Muscle of arm (tissue), 12 donors: Measurements from ENCODE around the gene DENND1B. TPM values are rescaled to one million over a fixed set of nuclear protein-coding genes. Genes with fewer than 3 reads are reported as not detected.

ENCODE experiments used
- DNase-seq: peaks from one replicate; pipeline ENCODE4 v3.0.0-alpha.2; 2013
- polyA plus RNA-seq, 12 donors: library from polyadenylated mRNA; unstranded; fragments of 120-200 nt; gene quantifications; one replicate each; pipeline ENCODE4 v1.2.1, GENCODE V29; 2013; ENCODE audit not compliant: insufficient read length in 12 of 12

Gene DENND1B
- polyA plus RNA-seq, 12 donors: 3.6 to 7.2 (median 5.3) TPM; not detected in 1

DNA sequence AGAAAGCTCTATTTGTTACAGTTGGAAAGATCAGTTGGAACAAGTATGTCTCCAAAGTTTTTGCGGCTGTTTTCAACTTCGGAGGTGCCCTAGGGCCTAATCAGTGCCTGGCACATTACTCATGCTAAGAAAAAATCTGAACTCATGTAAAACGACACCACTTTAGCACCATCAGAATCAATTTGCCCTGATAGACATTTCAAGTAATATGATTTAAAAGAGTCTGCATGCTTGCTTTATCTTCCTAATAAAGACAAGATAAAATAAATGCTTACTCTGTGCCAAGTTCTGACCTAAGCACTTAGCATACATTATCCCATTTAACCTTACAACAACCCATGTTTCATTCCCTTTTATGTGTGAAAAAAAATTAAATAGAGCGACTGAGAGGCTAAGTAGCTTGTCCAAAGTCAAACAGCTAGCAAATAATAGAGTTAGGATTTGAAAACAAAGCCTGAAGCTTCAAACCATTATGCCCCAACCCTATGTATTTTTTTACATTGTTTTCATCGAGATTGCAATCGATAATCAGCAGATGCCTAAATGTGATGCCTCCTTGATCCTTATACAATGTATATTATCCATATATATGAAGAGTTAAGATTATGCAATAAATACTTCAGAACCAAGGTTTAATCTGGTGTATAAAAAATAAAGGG is 91.3 kb downstream of the DENND1B start:
- DNase-seq: no peak

DNA sequence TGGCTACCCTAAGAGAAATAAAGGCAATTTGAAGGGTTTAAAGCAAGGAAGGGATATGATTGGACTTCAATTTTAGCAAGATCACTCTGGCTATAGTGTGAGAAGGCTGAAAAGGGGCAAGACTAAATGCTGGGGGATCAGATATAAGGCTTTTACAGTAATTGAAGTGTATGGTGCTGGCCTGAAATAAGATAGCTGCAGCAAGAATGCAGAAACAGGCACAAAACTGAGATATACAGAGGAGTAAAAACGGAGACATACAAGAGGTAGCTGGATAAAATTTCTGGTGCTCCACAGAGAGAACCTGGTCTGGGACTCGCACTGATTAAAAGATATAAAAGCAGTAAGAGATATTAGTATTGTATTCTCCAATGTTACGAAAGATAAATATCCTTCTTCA is 92.0 kb downstream of the DENND1B start:
- DNase-seq: no peak

DNA sequence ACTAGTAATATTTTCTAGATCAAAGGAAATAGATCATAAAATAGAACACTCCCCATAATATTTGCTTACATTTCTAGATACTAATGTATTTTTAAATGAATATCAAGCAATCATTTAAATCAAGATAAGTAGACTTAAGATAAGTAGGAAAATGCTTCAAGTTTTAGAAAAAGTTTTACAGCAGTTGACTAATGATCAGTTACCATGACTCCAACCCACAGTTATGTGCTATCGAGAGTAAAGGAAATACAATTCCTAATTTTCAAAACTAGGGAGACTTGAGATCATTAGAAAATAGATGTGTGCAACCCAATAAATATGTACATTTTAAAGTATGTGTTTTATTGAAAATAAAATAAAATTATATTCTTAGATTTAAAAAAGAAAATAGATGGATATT is 95.0 kb downstream of the DENND1B start:
- DNase-seq: no peak

DNA sequence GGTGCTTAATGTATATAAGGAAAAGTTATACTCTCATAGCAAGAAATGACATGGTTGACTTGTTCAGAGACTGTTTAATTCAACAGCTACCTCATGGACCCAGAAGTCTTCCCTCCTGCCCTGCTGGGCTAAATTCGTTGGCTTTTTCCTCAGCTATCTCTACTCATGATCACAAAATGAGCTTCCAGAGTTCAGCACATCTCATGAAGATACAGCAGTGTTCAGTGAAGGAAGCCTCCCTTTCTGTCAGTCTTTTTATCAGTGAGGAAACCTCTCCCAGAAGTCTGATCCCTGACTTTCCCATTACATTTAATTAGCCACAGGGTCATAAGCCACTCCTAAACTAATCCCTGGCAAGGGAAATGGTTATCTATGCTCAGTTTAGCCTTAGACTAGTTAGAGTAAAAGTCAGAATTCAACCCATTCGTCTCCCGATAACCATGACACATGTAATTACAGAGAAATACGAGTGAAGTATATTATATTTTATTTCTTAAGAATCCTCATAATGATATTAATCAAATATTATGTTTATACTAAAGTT is 97.5 kb downstream of the DENND1B start:
- DNase-seq: no peak

DNA sequence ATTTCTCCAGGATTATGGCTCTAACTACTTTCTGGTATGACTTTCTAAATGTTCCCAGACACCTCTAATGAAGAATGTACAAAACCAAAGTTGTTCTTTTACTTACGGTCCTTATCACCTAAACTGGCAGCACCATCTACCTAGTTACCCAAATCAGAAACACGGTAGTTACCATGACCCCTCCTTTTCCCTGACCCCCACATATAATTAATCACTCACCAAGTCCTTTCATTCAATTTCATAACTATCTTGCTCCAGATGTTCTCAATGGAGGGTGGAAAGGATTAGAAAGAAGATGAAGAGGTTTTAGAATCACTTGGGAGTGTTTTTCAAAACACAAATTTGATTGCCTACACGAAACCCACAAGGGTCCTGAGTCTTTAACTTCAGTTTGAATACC is 98.0 kb downstream of the DENND1B start:
- DNase-seq: no peak

DNA sequence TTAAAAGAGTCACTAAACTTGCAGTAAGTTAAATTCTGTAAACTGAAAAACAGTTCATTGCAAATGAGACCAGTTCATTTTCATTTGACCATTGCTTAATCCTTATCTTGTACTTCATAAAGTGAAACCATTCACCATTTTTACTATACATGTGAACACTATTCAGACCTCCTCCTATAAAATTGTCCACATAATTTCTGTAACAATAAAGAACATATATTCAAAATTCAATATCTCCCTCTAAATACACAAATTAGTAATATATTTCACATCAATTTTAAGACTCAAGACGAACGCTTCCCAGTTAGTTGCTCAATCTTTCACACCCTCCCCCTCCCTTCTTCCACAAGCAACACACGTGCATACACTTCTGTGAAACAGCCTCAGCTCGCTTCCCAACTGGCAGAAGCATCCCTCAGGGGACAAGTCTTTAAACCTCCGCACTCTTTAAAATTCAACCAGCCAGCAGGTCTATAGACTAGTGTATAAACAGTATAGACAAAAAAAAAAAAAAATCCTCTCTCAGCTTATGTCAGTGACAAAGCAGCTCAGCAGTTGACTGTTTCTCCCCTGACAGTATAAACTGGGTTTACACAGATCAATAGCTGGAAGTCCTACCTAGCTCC is 99.6 kb downstream of the DENND1B start:
- DNase-seq: peak; percentile 52

DNA sequence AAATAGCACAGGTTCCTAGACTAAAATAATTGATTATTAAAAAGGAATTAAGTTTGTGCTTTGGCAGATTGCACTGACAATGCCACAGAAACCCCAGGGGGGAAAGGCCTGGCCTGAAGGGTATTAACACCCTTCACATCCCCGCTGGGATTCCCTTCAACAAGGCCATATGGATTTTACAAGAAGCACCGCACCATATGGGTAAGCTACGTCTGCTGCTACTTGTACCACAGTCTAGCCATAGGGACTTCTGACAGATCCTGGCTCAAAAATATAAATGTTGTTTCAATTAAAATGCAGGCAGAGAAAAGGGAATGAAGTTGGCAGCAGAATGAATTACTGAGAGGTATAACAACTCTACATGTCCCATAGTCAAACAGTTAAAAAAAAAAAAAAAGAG is 101.0 kb downstream of the DENND1B start:
- DNase-seq: no peak

DNA sequence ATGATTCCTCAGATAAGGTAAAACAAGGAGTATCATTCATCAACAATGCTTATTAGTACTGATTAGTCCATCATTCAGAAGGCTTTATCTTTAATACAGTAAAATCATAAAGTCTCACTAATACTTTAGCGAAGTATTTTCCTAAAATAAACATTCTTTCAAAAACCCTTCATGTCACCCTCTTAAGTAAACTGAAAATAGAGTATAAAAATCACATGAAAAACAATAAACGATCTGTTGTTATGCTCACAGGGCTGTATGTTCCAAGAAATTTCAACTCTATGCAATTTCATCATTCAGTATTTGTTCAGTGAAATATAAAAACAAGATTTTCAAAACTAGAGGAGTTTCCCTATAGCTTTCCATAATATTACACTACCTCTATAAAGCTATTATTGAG is 102.0 kb downstream of the DENND1B start:
- no peak for DNase-seq

DNA sequence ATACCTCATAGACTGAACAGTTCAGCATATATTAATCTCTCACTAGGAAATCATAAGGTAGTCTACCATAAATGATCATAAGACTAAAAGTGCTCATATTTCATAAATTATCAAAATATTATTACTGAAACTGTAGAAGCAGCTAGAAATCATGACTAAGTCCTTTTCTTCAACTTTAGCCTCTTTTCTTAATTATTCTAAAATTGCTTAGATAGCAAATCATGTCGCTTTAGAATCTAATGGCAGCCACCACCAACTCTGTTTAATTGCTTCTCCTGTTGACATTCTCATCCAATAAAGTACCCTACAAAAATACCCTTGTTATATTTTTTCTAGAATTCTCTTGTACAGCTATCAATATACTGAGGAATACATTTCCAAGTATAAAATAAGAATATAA is 102.9 kb downstream of the DENND1B start:
- no peak for DNase-seq

DNA sequence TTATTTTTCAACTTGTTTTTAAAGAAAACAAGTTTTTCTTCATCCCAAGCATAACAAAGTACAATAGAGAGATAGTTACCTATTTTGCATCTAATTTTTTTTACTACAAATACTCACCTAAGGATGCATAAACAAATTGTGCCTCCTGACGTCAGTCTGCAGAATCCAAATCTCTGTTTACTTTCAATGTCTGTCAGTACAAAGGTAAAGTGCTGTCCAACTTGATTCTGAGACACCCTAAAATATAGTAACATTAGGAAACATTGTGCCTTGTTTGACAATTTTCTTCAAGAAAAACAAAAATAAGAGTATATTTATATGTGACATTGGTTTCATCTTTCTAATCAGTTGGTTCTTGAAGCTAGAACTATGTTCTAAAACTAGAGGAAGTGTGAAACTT is 103.4 kb downstream of the DENND1B start:
- no peak for DNase-seq

DNA sequence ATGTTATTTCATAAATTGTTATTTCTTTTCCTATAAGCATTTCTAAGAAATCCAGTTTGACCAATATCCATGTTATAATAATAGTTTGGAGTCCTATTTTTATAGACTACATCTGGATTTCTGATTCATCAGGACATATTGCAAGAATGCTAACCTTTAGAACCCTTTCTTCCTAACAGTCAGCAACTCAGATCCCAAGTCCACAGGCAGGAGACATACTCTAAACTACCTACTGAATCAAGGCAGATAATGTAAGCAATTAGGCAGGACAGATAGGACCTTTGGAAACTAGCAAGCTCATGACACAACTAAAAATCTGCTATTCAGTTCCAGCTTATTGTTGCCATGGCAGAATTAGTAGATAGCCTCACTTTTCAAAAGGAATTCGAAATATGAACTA is 104.1 kb downstream of the DENND1B start:
- DNase-seq: no peak

DNA sequence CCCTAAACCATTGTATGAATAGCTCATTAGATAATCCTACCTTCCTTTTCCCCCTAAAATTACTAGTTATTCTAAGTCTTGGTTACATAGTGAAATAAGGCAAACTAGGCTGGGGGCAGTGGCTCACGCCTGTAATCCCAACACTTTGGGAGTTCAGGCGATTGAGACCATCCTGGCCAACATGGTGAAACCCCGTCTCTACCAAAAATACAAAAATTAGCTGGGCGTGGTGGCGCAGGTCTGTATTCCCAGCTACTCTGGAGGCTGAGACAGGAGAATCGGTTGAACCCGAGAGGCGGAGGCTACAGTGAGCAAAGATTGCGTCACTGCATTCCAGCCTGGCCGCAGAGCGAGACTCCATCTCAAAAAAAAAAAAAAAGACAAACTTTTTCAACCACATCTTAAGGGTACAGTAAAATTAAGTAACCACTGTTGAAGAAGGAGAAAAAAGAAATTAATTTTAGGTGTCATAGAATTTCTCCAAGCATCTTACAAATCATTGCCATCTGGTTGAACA is 108.5 kb downstream of the DENND1B start:
- DNase-seq: no peak

DNA sequence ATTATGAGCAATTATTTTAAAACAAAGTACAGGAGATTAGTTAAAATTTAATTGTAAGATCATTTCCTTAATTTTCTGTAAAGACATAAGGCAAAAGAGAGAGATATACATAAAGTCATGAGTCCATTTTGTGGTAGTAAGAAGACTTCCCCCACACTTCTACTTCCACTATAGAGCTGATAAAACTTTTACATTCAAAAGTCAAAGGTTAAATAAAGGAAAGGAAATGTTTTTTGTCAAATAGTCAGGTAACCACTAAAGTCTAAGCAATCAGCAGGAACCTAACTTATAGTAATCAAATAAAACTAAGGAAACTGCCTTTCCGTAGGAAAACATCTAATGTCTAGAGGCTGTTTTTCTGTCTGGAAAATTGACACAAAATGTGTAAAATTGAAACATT is 110.9 kb downstream of the DENND1B start:
- DNase-seq: no peak

DNA sequence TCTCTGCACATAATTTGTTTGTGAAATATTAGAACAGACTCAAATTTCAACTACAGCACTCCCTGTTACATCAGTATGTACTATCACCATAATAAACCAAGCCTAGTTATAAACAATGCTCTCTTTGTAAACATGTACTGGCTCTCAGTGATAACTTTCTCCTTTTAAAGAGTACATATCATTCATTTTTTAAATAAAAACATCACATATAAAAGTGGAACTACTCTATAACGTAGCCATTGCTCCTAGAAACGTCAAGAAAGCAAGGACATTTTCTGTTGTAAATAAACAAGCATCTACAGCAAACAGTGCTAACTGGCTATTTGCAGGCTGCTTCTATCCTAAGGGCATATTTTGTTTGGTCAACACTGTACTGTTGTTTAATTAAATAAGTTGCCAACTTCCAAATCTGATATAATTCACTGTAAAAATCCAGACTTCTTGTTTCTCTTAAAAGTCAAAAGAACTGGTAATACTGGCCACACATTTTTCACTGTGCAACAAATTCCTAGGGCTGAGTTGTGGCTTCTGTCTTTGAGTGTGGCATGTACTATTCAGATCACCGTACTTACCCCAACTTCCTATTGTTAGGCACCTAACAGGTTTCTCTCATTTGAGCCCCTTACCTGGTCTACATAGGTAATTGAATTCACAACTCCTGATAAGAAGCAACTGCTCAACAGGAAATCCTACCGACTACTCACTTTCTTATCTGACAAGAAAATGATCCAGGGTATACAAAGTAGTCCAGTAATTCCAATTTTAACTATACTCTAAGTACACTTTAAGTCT is 111.9 kb downstream of the DENND1B start:
- DNase-seq: no peak

DNA sequence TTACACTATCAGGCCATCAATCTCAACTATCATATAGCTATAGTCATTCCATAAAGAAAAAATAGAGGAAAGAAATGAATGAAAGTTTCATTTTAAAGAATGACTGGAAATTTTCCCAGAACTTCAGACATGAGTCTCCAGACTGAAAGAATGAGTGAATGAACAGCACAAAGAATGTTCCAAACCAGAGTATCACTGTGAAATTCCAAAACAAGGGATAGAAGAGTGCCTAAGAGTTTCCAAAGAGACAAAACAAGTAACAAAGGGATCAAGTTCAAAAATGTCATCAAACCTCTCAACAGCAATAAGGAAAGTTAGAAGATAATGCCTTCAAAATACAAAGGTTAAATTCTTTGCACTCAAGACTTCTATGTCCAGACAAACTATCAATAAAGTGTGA is 114.9 kb downstream of the DENND1B start:
- no peak for DNase-seq

DNA sequence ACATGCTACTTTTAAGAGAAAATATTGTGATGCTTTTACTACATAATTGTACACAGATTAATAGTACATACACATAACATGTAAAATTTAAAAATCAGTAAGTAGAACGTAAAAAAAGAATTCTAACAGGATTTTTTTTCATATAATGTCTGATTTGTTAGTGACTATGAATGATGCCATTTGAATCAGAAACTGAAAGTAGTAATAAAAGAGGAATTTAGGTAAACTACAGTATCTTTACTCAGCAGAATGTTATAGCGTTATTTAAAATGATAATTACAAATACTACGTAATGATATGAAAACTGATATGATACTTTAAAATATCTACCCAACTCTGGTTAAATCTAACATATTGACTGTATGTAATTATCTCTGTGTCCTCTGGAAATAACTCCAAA is 116.1 kb downstream of the DENND1B start:
- no peak for DNase-seq

DNA sequence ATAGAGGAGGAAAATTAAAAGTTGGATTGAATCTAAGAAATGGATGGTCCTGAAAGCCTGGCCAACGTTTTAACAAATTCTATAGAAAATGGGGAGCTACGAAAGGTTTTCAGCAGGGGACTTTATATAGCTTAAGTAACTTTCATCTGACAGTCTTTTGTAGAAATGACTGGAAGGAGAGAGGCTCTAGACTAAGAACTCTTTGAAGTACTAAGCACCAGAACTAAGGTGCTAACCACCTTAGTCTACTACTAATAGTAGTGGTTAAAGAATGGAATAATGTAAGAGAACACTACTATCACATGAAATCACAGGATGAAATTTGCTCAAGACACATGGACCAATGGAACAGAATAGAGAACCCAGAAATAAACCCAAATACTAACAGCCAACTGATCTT is 126.1 kb downstream of the DENND1B start:
- DNase-seq: no peak

DNA sequence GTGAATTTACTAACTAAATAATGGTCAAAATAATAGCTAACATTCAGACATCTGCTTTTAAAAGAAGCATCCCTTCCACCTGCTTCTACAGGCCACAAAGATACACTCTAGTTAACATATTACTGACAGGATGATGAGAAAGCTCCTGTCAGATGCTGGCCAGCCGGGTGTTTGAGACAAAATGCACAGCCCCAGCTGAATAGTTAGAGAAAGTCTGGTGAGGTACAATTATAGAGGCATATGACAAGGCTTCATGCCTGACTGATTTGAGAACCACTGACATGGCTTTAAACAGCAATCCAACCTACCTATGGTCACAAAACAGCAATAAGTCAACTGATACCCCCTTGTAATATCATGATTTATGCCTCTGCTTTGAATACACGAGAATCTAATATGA is 137.0 kb downstream of the DENND1B start:
- no peak for DNase-seq

DNA sequence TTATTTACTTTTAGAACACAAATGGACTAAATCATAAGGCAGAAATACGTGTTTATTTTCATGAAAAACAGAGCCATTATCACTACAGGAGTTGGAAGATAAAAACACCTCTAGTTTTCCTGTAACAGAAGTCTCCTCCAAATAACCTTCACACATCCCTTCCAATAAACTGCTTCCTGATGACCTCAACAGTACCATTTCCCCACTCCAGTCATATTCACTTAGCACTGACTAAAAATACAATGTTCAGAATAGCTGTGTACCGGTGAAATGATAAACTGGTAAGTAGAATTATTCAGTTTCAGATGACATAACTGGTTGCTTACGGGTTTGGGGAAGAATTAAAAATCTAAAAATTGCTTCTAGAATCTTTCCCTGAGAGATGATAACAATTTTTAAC is 137.9 kb downstream of the DENND1B start:
- no peak for DNase-seq

DNA sequence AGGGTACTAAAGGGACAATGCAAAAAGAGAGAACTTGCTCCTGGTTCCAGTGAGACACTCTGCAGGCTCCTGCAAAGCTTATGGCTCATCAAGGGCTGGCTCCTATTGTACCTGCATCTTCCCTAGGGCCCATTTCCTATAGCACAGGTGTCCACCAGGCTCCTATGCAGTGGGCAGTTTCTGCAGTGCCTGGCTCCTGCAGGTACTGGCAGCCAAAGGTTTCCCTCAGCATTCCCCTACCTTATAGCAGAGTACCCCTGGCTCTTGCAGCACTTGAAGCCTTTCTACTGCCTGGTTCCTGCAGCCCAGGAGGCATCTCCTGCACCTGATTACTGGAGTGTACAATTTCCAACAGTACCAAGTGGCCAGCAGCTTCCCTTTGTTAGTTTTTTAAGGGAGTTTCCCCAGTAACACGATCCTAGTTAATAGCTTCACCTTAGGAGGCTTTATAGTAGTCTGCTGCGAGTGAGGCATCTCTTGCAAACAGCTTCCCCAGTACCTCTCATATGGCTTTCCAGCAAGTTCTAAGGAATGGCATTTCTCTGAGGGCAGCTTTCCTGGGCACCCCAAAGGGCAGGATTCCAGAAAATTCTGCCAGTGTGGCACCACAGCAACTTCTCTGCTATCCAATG is 141.7 kb downstream of the DENND1B start:
- DNase-seq: no peak

DNA sequence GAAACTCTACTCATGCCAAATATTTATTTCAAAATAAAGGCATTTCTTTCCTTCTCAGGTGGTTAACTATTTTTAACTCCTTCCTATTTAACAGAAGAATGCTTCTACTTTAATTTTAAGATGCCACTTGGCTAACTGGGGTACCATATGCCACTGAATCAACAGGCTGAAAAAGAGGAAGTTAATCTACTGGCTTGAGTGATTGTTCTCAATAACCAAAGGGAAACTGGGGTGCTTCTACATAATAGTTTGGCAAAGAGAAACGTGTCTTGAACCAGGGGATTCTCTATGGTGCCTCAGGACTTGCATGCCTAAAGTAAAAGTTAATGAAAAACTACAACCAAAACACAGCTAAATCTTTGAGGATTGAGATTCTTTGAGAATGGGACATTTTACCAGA is 142.6 kb downstream of the DENND1B start:
- DNase-seq: no peak

DNA sequence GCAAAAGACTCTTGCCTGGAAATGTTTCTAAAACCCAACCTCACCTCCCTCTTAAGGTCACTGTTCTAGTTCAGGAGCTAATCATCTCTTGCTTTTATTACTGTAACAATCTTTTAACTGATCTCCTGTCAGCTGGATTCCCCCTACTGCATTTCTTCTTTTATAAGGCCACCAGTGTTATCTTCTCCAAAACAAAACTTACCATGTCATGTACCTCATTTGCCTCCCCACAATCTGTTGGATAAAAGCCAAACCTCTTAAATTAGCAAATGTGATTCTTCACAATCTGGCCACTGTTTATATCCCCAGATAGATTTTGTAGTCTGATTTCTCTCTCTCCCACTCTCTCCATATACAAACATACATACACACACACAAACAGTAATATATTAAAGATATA is 143.3 kb downstream of the DENND1B start:
- DNase-seq: no peak
